Endothelial cell of umbilical vein (primary cell): ENCODE results near the gene SLC1A3. TPM values are rescaled to one million over a fixed set of nuclear protein-coding genes. Genes with fewer than 3 reads are reported as not detected.

ENCODE experiments used
- BruUV-seq: library from RNA; stranded (reverse); fragments of 400-500 nt; replicated peaks from 2 replicates; lab custom pipeline; 2021; lab: Mats Ljungman, UMichigan
- CTCF ChIA-PET: fragments of 300-600, 350-600 bp; sonication (Branson Sonifier 250); formaldehyde crosslinking; loops from one replicate; lab custom pipeline; 2021; ENCODE audit warnings: antibody characterized with exemption, inconsistent platforms; lab: Charles Lee
- POLR2A ChIA-PET: fragments of 300-600, 350-600 bp; sonication (Branson Sonifier 250); formaldehyde crosslinking; loops from one replicate; lab custom pipeline; 2021; ENCODE audit warnings: antibody characterized with exemption, inconsistent platforms; lab: Charles Lee
- DNase-seq: peaks from one replicate; pipeline ENCODE4 v3.0.0-alpha.2; 2011; ENCODE audit warnings: low read depth, low spot score
- FAIRE-seq: peaks from 2 replicates; lab custom pipeline; 2011; peaks lifted over from hg19 to GRCh38; lab: Jason Lieb, UNC
- H2AFZ ChIP-seq: 2 replicates; pipeline ENCODE4 v1.6.0; 2012; ENCODE audit warnings: low read depth, low read length, control low read depth, inconsistent platforms
- H3K27ac ChIP-seq: 2 replicates; pipeline ENCODE4 v1.5.1; 2011; ENCODE audit warnings: low read depth, mild to moderate bottlenecking, control low read depth, low read length, moderate library complexity; ENCODE audit not compliant: insufficient read depth
- H3K27me3 ChIP-seq, 2 experiments: 2 replicates each; pipeline versions ENCODE4 v1.6.0 to v1.6.1; 2011; ENCODE audit warnings: low read length in 2 of 2, mixed read lengths in 1 of 2; ENCODE audit not compliant: control insufficient read depth in 2 of 2, insufficient read depth in 2 of 2
- H3K36me3 ChIP-seq, 2 experiments: 2 replicates in 1 of 2; 3 replicates in 1 of 2; pipeline ENCODE4 v1.5.1; 2011; ENCODE audit warnings: low read length in 2 of 2, mild to moderate bottlenecking in 1 of 2, moderate library complexity in 1 of 2; ENCODE audit not compliant: control insufficient read depth in 2 of 2, insufficient read depth in 2 of 2; ENCODE audit errors: extremely low read depth in 1 of 2
- H3K4me1 ChIP-seq: 3 replicates; pipeline ENCODE4 v1.5.1; 2011; ENCODE audit warnings: mild to moderate bottlenecking, low read length; ENCODE audit not compliant: control insufficient read depth, insufficient read depth; ENCODE audit errors: extremely low read depth
- H3K4me2 ChIP-seq: 2 replicates; pipeline ENCODE4 v1.6.1; 2011; ENCODE audit warnings: low read length, control low read depth, mixed read lengths; ENCODE audit not compliant: insufficient read depth
- H3K4me3 ChIP-seq, 3 experiments: fragments of 200-600 bp in 1 of 3; sonication (generic), shearing (Covaris generic) in 1 of 3; replicated peaks in 1 of 3; 2 replicates each; pipeline ENCODE4 v1.5.1; 2011 to 2016; ENCODE audit warnings: control low read depth in 3 of 3, low read length in 3 of 3, mild to moderate bottlenecking in 2 of 3, inconsistent platforms in 1 of 3, low read depth in 1 of 3, moderate library complexity in 1 of 3; ENCODE audit not compliant: insufficient read depth in 1 of 3
- H3K79me2 ChIP-seq: 2 replicates; pipeline ENCODE4 v1.6.0; 2012; ENCODE audit warnings: low read length, inconsistent platforms; ENCODE audit not compliant: control insufficient read depth, insufficient read depth
- H3K9ac ChIP-seq: replicated peaks from 2 replicates; pipeline ENCODE3; 2011; ENCODE audit warnings: low read length, control low read depth; ENCODE audit not compliant: insufficient read depth; ENCODE audit errors: extremely low read depth
- H3K9me1 ChIP-seq: replicated peaks from 3 replicates; pipeline ENCODE4 v1.6.0; 2011; ENCODE audit warnings: mild to moderate bottlenecking, low read length; ENCODE audit not compliant: control insufficient read depth, insufficient read depth; ENCODE audit errors: extremely low read depth
- H3K9me3 ChIP-seq: replicated peaks from 2 replicates; pipeline ENCODE4 v1.5.1; 2012; ENCODE audit warnings: low read length, inconsistent platforms; ENCODE audit not compliant: control insufficient read depth, insufficient read depth
- H4K20me1 ChIP-seq: replicated peaks from 2 replicates; pipeline ENCODE3; 2011; ENCODE audit warnings: mild to moderate bottlenecking, low read length; ENCODE audit not compliant: control insufficient read depth, insufficient read depth; ENCODE audit errors: extremely low read depth
- CTCF ChIP-seq, 2 donors: IDR thresholded peaks; 1 replicate in 1 of 2; 2 replicates in 1 of 2; pipeline ENCODE4 v1.5.1; 2011; ENCODE audit warnings: low read length in 2 of 2, mild to moderate bottlenecking in 2 of 2, moderate library complexity in 2 of 2, control low read depth in 1 of 2, inconsistent platforms in 1 of 2, low read depth in 1 of 2; ENCODE audit not compliant: insufficient read depth in 1 of 2; ENCODE audit errors: extremely low read depth in 1 of 2
- EZH2 ChIP-seq: IDR thresholded peaks from 2 replicates; pipeline ENCODE4 v1.6.1; 2012; ENCODE audit warnings: borderline replicate concordance, low read depth, mild to moderate bottlenecking, moderate library complexity, low read length, inconsistent platforms; ENCODE audit not compliant: severe bottlenecking
- FOS ChIP-seq: IDR thresholded peaks from 2 replicates; pipeline ENCODE4 v1.6.1; 2011; ENCODE audit warnings: mild to moderate bottlenecking, low read length, moderate library complexity, borderline replicate concordance; ENCODE audit not compliant: insufficient read depth
- GATA2 ChIP-seq: IDR thresholded peaks from 2 replicates; pipeline ENCODE4 v1.7.0; 2011; ENCODE audit warnings: low read depth, mild to moderate bottlenecking, moderate library complexity, mixed read lengths, low read length; ENCODE audit not compliant: insufficient read length, insufficient read depth
- JUN ChIP-seq: IDR thresholded peaks from 2 replicates; pipeline ENCODE4 v1.6.1; 2011; ENCODE audit warnings: borderline replicate concordance, low read depth; ENCODE audit not compliant: insufficient read length, insufficient read depth
- MAX ChIP-seq: IDR thresholded peaks from 2 replicates; pipeline ENCODE4 v1.6.1; 2011; ENCODE audit not compliant: insufficient read depth, insufficient read length
- MYC ChIP-seq: IDR thresholded peaks from one replicate; pipeline ENCODE4 v1.6.1; 2011; ENCODE audit warnings: mild to moderate bottlenecking, low read depth, low read length
- POLR2A ChIP-seq: IDR thresholded peaks from 2 replicates; pipeline ENCODE4 v1.6.1; 2012; ENCODE audit warnings: low read depth, mild to moderate bottlenecking, control low read depth, low read length
- POLR2AphosphoS5 ChIP-seq: IDR thresholded peaks from 2 replicates; pipeline ENCODE4 v1.6.1; 2012; ENCODE audit warnings: low read depth, mild to moderate bottlenecking, control low read depth, low read length, moderate library complexity; ENCODE audit not compliant: insufficient read depth
- dilution Hi-C: fragments of 300-500 bp; cut with MboI; formaldehyde crosslinking; loops from one replicate; pipeline ENCODE4 v1.15.0; 2019; ENCODE audit warnings: low sequenced_read_pairs; ENCODE audit not compliant: extremely low pct_ligation_motif_present
- intact Hi-C: fragments of 100-400 bp; cut with micrococcal nuclease; formaldehyde crosslinking; loops from one replicate; pipeline ENCODE4 v1.10.0; 2022
- polyA plus RNA-seq, 4 experiments: library from polyadenylated mRNA; depleted of rRNA in 3 of 4; stranded (reverse) in 3 of 4; unstranded in 1 of 4; fragments of >200 nt; gene quantifications; 2 replicates each; pipeline versions ENCODE4 v1.2.1 to v1.2.3, GENCODE V29; 2011 to 2012; ENCODE audit warnings: missing spikeins in 1 of 4
- total RNA-seq: library from RNA; stranded (reverse); gene quantifications from 2 replicates; pipeline ENCODE4 v1.2.3, GENCODE V29; 2021

Gene SLC1A3
- total and polyA plus RNA-seq, 2 donors (not counting 3 experiments of a cell fraction or from before 2014, with no cell fraction given), result 0.36 TPM; not detected in 1

GRCh38 chr5:36630201-36631145, 24.1 kb downstream of the SLC1A3 start:
- ChIA-PET CTCF (no interaction called here), POLR2A (no interaction called here)
- Histone ChIP-seq H3K4me1 (no peaks in the 10 kb centered on the region), H3K9ac (no peak overlapping the region), H3K36me3 (no peaks in the 10 kb centered on the region), H4K20me1 (no peaks in the 10 kb centered on the region), H3K9me1 (no peaks in the 10 kb centered on the region), H3K27ac (no peak overlapping the region), H3K79me2 (no peaks in the 10 kb centered on the region), H3K27me3 (peaks cover 1 to 2% of the 10 kb centered on the region in 2 experiments), H3K9me3 (no peaks in the 10 kb centered on the region), H3K4me3 (no peak overlapping the region), H2AFZ (no peak overlapping the region), H3K4me2 (no peak overlapping the region)
- dilution Hi-C loops, result no loop called here
- intact Hi-C loops, result no loop called here
- no TSS peak for BruUV-seq
- DNase-seq, result no peak
- no peak for TF ChIP-seq MAX
- TF ChIP-seq FOS, result no peak
- TF ChIP-seq POLR2AphosphoS5, result no peak
- no peak for TF ChIP-seq POLR2A
- no peak for TF ChIP-seq CTCF (IDR thresholded peaks at IDR 0.05; ENCODE audit: extremely low read depth in 1 of 2, insufficient read depth in 1 of 2, low read depth in 1 of 2, low read length in 2 of 2)
- no peak for TF ChIP-seq EZH2
- TF ChIP-seq JUN, result no peak
- no peak for TF ChIP-seq MYC
- TF ChIP-seq GATA2, result no peak
- FAIRE-seq, result no peak
